Keratinocyte (primary cell): ENCODE data around the gene SOX15.

Experiments used
- EZH2 ChIP-seq: IDR thresholded peaks from one replicate; pipeline ENCODE4 v1.6.1; 2012; ENCODE audit warnings: inconsistent platforms, mild to moderate bottlenecking, low read length, moderate library complexity
- TF ChIP-seq, protein P1 (sequence below), 3 experiments: IDR thresholded peaks in 1 of 3; conservative IDR thresholded peaks in 1 of 3; optimal IDR thresholded peaks in 1 of 3; 2 replicates in 2 of 3; 3 replicates in 1 of 3; pipeline versions ENCODE3 to v1.5.1; 2011; ENCODE audit warnings: low read length in 3 of 3, mild to moderate bottlenecking in 3 of 3, moderate library complexity in 2 of 3, control low read depth in 1 of 3, inconsistent platforms in 1 of 3; ENCODE audit not compliant: insufficient read depth in 2 of 3; ENCODE audit errors: extremely low read depth in 1 of 3

DNA sequence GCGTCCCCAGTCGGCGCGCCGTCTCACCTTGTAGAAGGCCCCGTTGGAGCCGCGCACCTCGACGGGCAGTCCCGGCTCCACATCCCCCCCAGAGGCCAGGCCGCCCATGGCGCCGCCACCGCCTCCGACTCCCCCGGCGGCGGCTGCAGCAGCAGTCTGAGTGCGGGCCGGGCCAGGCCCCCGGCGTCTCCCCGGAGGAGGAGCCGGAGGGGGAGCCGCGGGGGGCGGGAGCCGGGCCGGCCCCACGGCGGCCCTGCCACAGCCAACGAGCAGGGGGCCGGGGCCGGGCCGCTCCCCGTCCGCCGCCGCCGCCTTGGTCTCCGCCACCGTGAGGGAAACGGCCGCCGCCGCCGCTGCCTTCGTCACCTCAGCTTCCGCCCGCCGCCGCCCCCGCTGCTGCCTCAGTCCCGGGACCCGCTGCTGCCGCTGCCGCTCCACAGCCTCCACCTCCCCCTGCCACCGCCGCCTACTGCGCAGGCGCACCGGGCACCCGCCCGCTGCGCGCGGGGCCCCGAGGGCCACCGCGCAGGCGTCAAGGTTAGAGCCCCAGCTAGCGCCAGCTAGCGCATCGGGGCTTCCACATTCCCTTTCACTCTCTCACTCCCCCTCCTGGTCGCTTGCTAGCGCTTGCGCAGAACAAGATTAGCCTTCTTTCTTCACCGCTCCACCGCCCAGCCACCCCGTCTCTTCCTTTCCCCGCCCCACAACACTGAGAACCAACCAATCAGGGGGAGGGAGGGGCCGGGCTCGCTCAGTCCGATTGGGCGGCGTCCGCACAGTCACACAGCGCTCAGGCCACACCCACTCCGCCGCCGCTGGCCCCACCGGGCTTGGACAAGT is 24.8 kb upstream of the SOX15 start, which contains the start of gene FXR2:
- TF ChIP-seq, protein P1, sequence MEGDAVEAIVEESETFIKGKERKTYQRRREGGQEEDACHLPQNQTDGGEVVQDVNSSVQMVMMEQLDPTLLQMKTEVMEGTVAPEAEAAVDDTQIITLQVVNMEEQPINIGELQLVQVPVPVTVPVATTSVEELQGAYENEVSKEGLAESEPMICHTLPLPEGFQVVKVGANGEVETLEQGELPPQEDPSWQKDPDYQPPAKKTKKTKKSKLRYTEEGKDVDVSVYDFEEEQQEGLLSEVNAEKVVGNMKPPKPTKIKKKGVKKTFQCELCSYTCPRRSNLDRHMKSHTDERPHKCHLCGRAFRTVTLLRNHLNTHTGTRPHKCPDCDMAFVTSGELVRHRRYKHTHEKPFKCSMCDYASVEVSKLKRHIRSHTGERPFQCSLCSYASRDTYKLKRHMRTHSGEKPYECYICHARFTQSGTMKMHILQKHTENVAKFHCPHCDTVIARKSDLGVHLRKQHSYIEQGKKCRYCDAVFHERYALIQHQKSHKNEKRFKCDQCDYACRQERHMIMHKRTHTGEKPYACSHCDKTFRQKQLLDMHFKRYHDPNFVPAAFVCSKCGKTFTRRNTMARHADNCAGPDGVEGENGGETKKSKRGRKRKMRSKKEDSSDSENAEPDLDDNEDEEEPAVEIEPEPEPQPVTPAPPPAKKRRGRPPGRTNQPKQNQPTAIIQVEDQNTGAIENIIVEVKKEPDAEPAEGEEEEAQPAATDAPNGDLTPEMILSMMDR (optimal IDR thresholded peaks at IDR 0.05 in 1 of 3, IDR thresholded peaks at IDR 0.05 in 1 of 3, conservative IDR thresholded peaks at IDR 0.05 in 1 of 3; ENCODE audit: extremely low read depth in 1 of 3, insufficient read depth in 2 of 3, low read length in 3 of 3): peak; percentile 49 to 79 (median 61)
- no peak for TF ChIP-seq EZH2
